Retinal pigment epithelial cell (primary cell): Measurements from ENCODE around the gene NRF1.

Experiments used
- DNase-seq: peaks from one replicate; pipeline ENCODE4 v3.0.0-alpha.2; 2010; ENCODE audit warnings: low read depth
- H3K4me3 ChIP-seq: 2 replicates; pipeline ENCODE4 v1.5.1; 2011; ENCODE audit warnings: mild to moderate bottlenecking, low read length, control low read depth, moderate library complexity
- CTCF ChIP-seq: conservative IDR thresholded peaks from 2 replicates; pipeline ENCODE4 v1.5.1; 2011; ENCODE audit warnings: low read depth, low read length, control low read depth, inconsistent platforms

Gene NRF1

DNA sequence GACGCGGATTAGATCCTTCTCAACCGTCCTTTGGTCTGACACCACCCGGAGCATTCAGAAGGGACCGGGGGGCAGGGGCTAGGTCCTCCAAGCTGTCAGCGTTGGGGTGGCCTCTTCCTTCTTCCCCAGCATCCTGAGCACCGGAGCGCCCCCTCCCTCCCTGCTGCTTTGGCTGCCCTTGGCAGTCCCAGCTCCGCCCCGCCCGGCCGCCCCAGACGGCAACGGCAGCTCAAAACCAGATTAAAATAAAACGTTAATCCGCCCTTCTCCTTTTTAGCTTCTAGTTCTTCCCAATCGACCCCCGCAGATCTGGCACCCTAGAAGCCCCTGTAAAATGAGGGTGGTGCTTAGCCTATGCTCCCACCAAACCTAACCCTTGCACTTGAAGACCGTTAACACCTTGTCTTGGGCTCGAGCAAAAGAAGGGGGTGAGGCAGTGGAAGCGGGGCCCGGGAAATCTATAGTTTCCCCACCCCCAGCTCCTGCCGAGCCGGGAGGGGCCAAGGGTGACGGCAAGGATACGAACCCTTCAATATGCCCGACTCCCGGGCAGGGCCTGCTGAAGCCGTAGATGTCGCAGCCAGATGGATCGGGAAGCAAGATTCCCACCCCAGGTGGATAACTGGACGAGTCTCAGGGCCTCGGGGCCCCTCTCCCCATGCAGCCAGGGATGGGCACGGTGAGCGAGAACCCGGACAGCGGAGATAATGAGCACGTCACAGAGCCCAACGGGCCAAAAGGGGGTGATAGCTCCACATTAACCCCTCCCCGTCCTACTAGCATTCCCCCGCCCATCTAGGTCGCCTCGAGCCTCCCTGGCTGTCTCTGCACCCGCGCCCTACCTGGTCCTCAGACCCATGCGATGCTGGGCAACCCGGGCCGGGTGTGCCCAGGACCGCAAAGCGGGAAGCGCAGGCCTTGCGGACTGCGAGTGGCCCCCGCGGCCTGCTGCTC, 169.7 kb downstream of the NRF1 start:
- no peak overlapping the region for H3K4me3 ChIP-seq
- no peak for DNase-seq
- no peak for TF ChIP-seq CTCF

DNA sequence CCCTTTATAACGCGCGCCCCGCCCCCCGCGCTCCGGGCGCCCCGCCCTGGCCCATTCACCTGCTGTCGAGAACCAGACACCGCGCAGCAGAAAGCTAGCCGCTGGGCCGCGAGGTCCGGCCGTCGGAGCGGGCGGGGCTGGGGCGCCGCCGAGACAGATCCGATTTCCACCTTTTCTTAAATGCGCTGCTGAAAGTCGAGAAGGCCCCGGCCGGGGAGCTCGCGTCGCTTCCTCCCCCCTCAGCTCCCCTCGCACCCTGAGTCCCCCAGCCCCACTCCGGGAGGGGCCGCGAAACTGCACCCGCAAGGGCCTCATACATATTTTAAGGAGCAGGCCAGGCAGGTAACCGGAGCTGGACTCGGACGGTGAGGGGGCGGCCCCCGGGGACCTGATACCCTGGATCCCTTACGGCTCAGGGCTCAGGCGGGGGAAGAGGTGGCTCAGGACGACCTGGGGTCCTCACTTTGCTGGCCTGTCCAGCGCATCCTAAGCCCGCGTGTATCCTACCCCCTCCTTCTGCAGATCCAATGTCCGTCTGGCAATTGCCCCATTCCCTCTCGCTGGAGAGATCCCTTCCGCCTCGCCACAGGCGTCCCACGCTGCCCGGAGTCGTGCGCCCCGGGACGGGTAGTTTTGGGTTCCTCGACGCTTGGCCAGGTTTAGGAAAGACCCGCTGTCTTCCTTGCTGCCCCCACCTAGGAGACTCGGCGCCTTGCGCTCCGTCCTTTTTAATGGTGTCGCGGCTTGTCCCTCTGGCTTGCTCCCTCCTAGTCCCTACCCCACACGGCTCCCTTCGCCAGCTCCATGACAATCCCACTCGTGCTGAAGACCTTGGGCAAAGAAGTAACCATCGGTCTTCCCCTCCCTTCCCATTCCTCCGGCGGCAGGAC, 170.7 kb downstream of the NRF1 start:
- no peak overlapping the region for H3K4me3 ChIP-seq
- TF ChIP-seq CTCF, result no peak
- no peak for DNase-seq

- no peak for DNase-seq
- TF ChIP-seq CTCF, result no peak
- no peak overlapping the region for H3K4me3 ChIP-seq
Observed at GRCh38 chr7:129782818-129783583, 171.5 kb downstream of the NRF1 start.

GRCh38 chr7:129783584-129783919, 172.0 kb downstream of the NRF1 start:
- DNase-seq, result no peak

GRCh38 chr7:129784437-129784782, 172.9 kb downstream of the NRF1 start:
- no peak for TF ChIP-seq CTCF
- no peak overlapping the region for H3K4me3 ChIP-seq
- no peak for DNase-seq

More at GRCh38 chr7:129783584-129783919, 172.0 kb downstream of the NRF1 start:
- no peak overlapping the region for H3K4me3 ChIP-seq
- no peak for TF ChIP-seq CTCF

- DNase-seq, result no peak
Observed at GRCh38 chr7:129784783-129785684, 173.5 kb downstream of the NRF1 start.

More at GRCh38 chr7:129784783-129785684, 173.5 kb downstream of the NRF1 start:
- no peak for TF ChIP-seq CTCF
- H3K4me3 ChIP-seq, result no peak overlapping the region
